Dendritic cell treated with granulocyte-macrophage colony-stimulating factor and Interleukin-4, amounts not matched to agents 40 ng/mL and 50 ng/mL, for 4 days (primary cell): ENCODE measurements around the gene REEP1.
A peak's percentile ranks its signal among the peaks of the same experiment; 100 is the strongest.
"Not testable (repeated sequence)": the region's sequence is repeated elsewhere in the genome, so short reads cannot be mapped to it uniquely, and the experiment has no call there.

Experiments
- H3K27ac Mint-ChIP-seq: one replicate; pipeline ENCODE4 v1.8.0; 2022; ENCODE audit warnings: mild to moderate bottlenecking, mixed read lengths
- H3K27me3 Mint-ChIP-seq: one replicate; pipeline ENCODE4 v1.8.0; 2022; ENCODE audit warnings: mild to moderate bottlenecking, mixed read lengths
- H3K36me3 Mint-ChIP-seq: one replicate; pipeline ENCODE4 v1.8.0; 2022; ENCODE audit warnings: low read depth, mixed read lengths
- H3K4me1 Mint-ChIP-seq: one replicate; pipeline ENCODE4 v1.8.0; 2022; ENCODE audit warnings: low read depth, mixed read lengths
- H3K4me3 Mint-ChIP-seq: one replicate; pipeline ENCODE4 v1.8.0; 2022; ENCODE audit warnings: mild to moderate bottlenecking, moderate library complexity, mixed read lengths
- H3K9me3 Mint-ChIP-seq: one replicate; pipeline ENCODE4 v1.8.0; 2022; ENCODE audit warnings: mixed read lengths
- intact Hi-C: fragments of 100-400 bp; cut with micrococcal nuclease; formaldehyde crosslinking; loops from one replicate; pipeline ENCODE4 v1.15.0; 2022

REEP1 gene

GRCh38 chr2:86201671-86202335, 135.6 kb downstream of the REEP1 start:
- peaks cover 38% of the 10 kb centered on the region for H3K36me3 Mint-ChIP-seq
- H3K4me1 Mint-ChIP-seq, result peaks cover 19% of the 10 kb centered on the region
- no peaks in the 10 kb centered on the region for H3K27me3 Mint-ChIP-seq
- H3K27ac Mint-ChIP-seq, result no peak overlapping the region
- H3K9me3 Mint-ChIP-seq, result no peaks in the 10 kb centered on the region
- intact Hi-C loops, result no loop called here
- H3K4me3 Mint-ChIP-seq, result no peak overlapping the region

GRCh38 chr2:86200564-86200963, 136.9 kb downstream of the REEP1 start:
- peak overlapping the region; percentile 46 for H3K4me3 Mint-ChIP-seq
- H3K9me3 Mint-ChIP-seq, intact Hi-C loops, H3K27me3 Mint-ChIP-seq: not testable (repeated sequence)
- peaks cover 27% of the 10 kb centered on the region for H3K36me3 Mint-ChIP-seq
- peaks cover 20% of the 10 kb centered on the region for H3K4me1 Mint-ChIP-seq
- peak overlapping the region; percentile 93 for H3K27ac Mint-ChIP-seq

- no peaks in the 10 kb centered on the region for H3K9me3 Mint-ChIP-seq
- peak overlapping the region; percentile 96 for H3K4me3 Mint-ChIP-seq
- H3K4me1 Mint-ChIP-seq, result peaks cover 17% of the 10 kb centered on the region
- H3K27ac Mint-ChIP-seq, result peak overlapping the region; percentile 93
- intact Hi-C loops, result loop anchor here (5.0 kb wide), 1 partner anchor 242 kb away; the partner anchor contains the start of gene KDM3A
- H3K27me3 Mint-ChIP-seq, result no peaks in the 10 kb centered on the region
- peaks cover 30% of the 10 kb centered on the region for H3K36me3 Mint-ChIP-seq
Observed at GRCh38 chr2:86199834-86200177, 137.6 kb downstream of the REEP1 start.

- intact Hi-C loops, result loop anchor here (5.0 kb wide), 1 partner anchor 246 kb away; the partner anchor contains the start of gene KDM3A
- Mint-ChIP-seq H3K4me3 (peak overlapping the region; percentile 98), H3K4me1 (peaks cover 37% of the 10 kb centered on the region), H3K9me3 (no peaks in the 10 kb centered on the region), H3K27ac (peak overlapping the region; percentile 100), H3K27me3 (no peaks in the 10 kb centered on the region), H3K36me3 (peaks cover 42% of the 10 kb centered on the region)
Observed at GRCh38 chr2:86195808-86196387, 141.5 kb downstream of the REEP1 start.

- Mint-ChIP-seq H3K9me3 (no peaks in the 10 kb centered on the region), H3K27me3 (no peaks in the 10 kb centered on the region), H3K36me3 (peaks cover 49% of the 10 kb centered on the region), H3K4me1 (peaks cover 43% of the 10 kb centered on the region), H3K4me3 (peak within 1 kb of the TSS; percentile 98), H3K27ac (peak within 1 kb of the TSS; percentile 100)
- intact Hi-C loops, result loop anchor here (5.0 kb wide), 1 partner anchor 247 kb away; the partner anchor contains the start of gene KDM3A
Observed at GRCh38 chr2:86195055-86195807, 142.2 kb downstream of the REEP1 start, which contains the start of gene IMMT. Gene IMMT (minus strand): TSS chr2:86195462. CDS start chr2:86195382, 80 bp downstream.

- Mint-ChIP-seq H3K27ac (peak overlapping the region; percentile 100), H3K4me1 (peaks cover 49% of the 10 kb centered on the region), H3K4me3 (peak overlapping the region; percentile 98), H3K36me3 (peaks cover 53% of the 10 kb centered on the region), H3K27me3 (no peaks in the 10 kb centered on the region), H3K9me3 (no peaks in the 10 kb centered on the region)
- intact Hi-C loops, result loop anchor here (5.0 kb wide), 1 partner anchor 248 kb away; the partner anchor contains the start of gene KDM3A
Observed at GRCh38 chr2:86194751-86195054, 142.7 kb downstream of the REEP1 start.

- Mint-ChIP-seq H3K27me3 (no peaks in the 10 kb centered on the region), H3K9me3 (no peaks in the 10 kb centered on the region), H3K36me3 (peaks cover 46% of the 10 kb centered on the region), H3K4me1 (peaks cover 55% of the 10 kb centered on the region), H3K4me3 (peak overlapping the region; percentile 98), H3K27ac (peak overlapping the region; percentile 100)
- intact Hi-C loops, result no loop called here
Observed at GRCh38 chr2:86193901-86194567, 143.4 kb downstream of the REEP1 start.

GRCh38 chr2:86189782-86190416, 147.5 kb downstream of the REEP1 start:
- intact Hi-C loops, result no loop called here
- H3K27me3 Mint-ChIP-seq, result no peaks in the 10 kb centered on the region
- H3K36me3 Mint-ChIP-seq, result peaks cover 61% of the 10 kb centered on the region
- H3K4me1 Mint-ChIP-seq, result peaks cover 70% of the 10 kb centered on the region
- H3K27ac Mint-ChIP-seq, result no peak overlapping the region
- no peaks in the 10 kb centered on the region for H3K9me3 Mint-ChIP-seq
- H3K4me3 Mint-ChIP-seq, result no peak overlapping the region

- H3K27me3 Mint-ChIP-seq, result no peaks in the 10 kb centered on the region
- no peaks in the 10 kb centered on the region for H3K9me3 Mint-ChIP-seq
- no peak overlapping the region for H3K27ac Mint-ChIP-seq
- H3K4me3 Mint-ChIP-seq, result no peak overlapping the region
- H3K4me1 Mint-ChIP-seq, result peaks cover 45% of the 10 kb centered on the region
- intact Hi-C loops, result no loop called here
- H3K36me3 Mint-ChIP-seq, result peaks cover 54% of the 10 kb centered on the region
Observed at GRCh38 chr2:86186431-86186830, 151.0 kb downstream of the REEP1 start.

- H3K4me1 Mint-ChIP-seq, result peaks cover 38% of the 10 kb centered on the region
- H3K36me3 Mint-ChIP-seq, result peaks cover 47% of the 10 kb centered on the region
- intact Hi-C loops, result no loop called here
- no peak overlapping the region for H3K4me3 Mint-ChIP-seq
- H3K27ac Mint-ChIP-seq, result no peak overlapping the region
- H3K9me3 Mint-ChIP-seq, result no peaks in the 10 kb centered on the region
- H3K27me3 Mint-ChIP-seq, result no peaks in the 10 kb centered on the region
Observed at GRCh38 chr2:86185517-86186212, 151.8 kb downstream of the REEP1 start.

- peaks cover 22% of the 10 kb centered on the region for H3K4me1 Mint-ChIP-seq
- intact Hi-C loops, result no loop called here
- no peaks in the 10 kb centered on the region for H3K27me3 Mint-ChIP-seq
- H3K27ac Mint-ChIP-seq, result no peak overlapping the region
- H3K9me3 Mint-ChIP-seq, result no peaks in the 10 kb centered on the region
- H3K4me3 Mint-ChIP-seq, result no peak overlapping the region
- peaks cover 75% of the 10 kb centered on the region for H3K36me3 Mint-ChIP-seq
Observed at GRCh38 chr2:86176597-86176996, 160.8 kb downstream of the REEP1 start.

- Mint-ChIP-seq H3K9me3 (no peaks in the 10 kb centered on the region), H3K27ac (no peak overlapping the region), H3K4me1 (peaks cover 22% of the 10 kb centered on the region), H3K27me3 (no peaks in the 10 kb centered on the region), H3K36me3 (peaks cover 81% of the 10 kb centered on the region), H3K4me3 (no peak overlapping the region)
- intact Hi-C loops, result no loop called here
Observed at GRCh38 chr2:86175828-86176227, 161.6 kb downstream of the REEP1 start.

- Mint-ChIP-seq H3K4me3 (no peak overlapping the region), H3K9me3 (no peaks in the 10 kb centered on the region), H3K36me3 (peaks cover 82% of the 10 kb centered on the region), H3K4me1 (peaks cover 22% of the 10 kb centered on the region), H3K27me3 (no peaks in the 10 kb centered on the region), H3K27ac (no peak overlapping the region)
- intact Hi-C loops, result no loop called here
Observed at GRCh38 chr2:86174445-86174844, 163.0 kb downstream of the REEP1 start.
